Measurements from ENCODE around the gene PTPRM.

DNA sequence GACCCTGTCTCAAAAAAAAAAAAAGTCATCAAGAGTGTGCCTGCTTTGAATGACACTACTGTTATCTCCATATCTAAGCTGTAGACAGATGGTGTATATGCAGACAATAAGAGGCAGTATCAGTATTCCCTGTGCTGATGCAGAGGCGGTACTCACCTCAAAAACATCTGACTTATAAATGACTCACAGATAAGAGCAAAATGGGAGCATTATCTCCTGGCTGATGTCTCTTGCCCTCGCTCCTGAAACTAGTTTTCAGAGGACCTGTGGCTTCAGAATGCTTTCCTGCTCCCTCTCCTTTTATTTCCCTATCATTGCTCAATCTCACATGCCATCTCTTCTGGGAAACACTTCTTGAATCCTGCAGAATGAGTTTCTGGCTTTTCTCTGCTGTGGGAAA is 289.6 kb downstream of the PTPRM start:
- TF ChIP-seq YY1 (IDR thresholded peaks at IDR 0.05; ENCODE audit: extremely low read depth, insufficient replicate concordance, low read depth, low read length), result no peak
- TF ChIP-seq, protein P1, sequence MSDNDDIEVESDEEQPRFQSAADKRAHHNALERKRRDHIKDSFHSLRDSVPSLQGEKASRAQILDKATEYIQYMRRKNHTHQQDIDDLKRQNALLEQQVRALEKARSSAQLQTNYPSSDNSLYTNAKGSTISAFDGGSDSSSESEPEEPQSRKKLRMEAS (IDR thresholded peaks at IDR 0.05), result no peak

All from HCT116 (cell line).